Measurements from ENCODE around the gene MYCT1.
"Not testable (repeated sequence)": the region's sequence is repeated elsewhere in the genome, so short reads cannot be mapped to it uniquely, and the experiment has no call there.

Gene MYCT1, protein sequence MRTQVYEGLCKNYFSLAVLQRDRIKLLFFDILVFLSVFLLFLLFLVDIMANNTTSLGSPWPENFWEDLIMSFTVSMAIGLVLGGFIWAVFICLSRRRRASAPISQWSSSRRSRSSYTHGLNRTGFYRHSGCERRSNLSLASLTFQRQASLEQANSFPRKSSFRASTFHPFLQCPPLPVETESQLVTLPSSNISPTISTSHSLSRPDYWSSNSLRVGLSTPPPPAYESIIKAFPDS

DNA sequence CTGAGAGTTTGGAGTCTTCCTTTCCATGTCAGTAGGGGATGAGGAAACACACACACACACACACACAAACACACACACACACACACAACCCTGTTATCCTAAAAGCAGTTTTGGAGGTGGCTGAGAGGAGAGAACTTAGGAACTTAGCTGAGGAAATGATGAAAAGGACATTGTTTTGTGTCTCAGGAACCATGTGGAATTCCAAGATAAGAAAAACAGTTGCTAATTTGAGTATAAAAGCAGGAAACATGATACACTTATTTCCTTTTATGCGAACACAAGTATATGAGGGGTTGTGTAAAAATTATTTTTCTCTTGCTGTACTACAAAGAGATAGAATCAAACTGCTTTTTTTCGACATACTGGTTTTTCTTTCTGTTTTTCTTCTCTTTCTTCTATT is at the start of gene MYCT1:
TSS of gene MYCT1 (plus strand) at position 264 of the 400 bp plus-strand sequence. CDS start at position 270, 6 bp downstream.
- no peaks in the 10 kb centered on the region for H3K27me3 ChIP-seq (ENCODE audit: control insufficient read depth in 1 of 2, insufficient read depth in 2 of 2, low read length in 2 of 2)
- no peak within 1 kb of the TSS for H3K4me3 ChIP-seq (ENCODE audit: low read depth in 1 of 2, low read length in 2 of 2)
- H3K36me3 ChIP-seq (ENCODE audit: insufficient read depth, low read length): no peaks in the 10 kb centered on the region
- no peak within 1 kb of the TSS for H3K27ac ChIP-seq (ENCODE audit: low read depth, low read length)
- no peaks in the 10 kb centered on the region for H3K4me1 ChIP-seq (ENCODE audit: insufficient read depth, low read length)
- no peaks in the 10 kb centered on the region for H3K9me3 ChIP-seq (ENCODE audit: low read length)
- no peak within 1 kb of the TSS for H3K9ac ChIP-seq (ENCODE audit: low read length)

DNA sequence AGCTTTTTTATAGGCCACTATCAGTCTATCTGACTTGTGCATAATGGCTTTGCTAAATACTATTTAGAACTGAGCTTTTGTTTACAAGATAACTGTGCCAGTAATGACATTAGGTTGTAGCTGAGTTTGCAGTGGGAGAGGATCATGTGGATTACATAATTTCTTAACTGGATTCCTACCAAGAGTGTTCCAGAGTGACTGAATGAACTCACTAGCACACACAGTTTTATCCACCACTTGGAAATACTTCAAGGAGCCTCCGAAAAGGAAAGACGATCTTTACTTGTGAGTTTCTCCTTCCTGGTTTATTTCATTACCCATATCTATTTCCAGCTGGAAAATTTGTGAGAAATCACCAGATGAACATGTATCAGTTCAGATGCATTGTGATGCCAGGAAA is 49.6 kb upstream of the MYCT1 start:
- Histone ChIP-seq H3K27me3 (ENCODE audit: control insufficient read depth in 1 of 2, insufficient read depth in 2 of 2, low read length in 2 of 2) (no peaks in the 10 kb centered on the region), H3K4me1 (ENCODE audit: insufficient read depth, low read length) (no peaks in the 10 kb centered on the region), H3K27ac (ENCODE audit: low read depth, low read length) (no peak overlapping the region), H3K36me3 (ENCODE audit: insufficient read depth, low read length) (no peaks in the 10 kb centered on the region), H3K9ac (ENCODE audit: low read length) (no peak overlapping the region), H3K9me3 (ENCODE audit: low read length) (no peaks in the 10 kb centered on the region), H3K4me3 (ENCODE audit: low read depth in 1 of 2, low read length in 2 of 2) (no peak overlapping the region)

DNA sequence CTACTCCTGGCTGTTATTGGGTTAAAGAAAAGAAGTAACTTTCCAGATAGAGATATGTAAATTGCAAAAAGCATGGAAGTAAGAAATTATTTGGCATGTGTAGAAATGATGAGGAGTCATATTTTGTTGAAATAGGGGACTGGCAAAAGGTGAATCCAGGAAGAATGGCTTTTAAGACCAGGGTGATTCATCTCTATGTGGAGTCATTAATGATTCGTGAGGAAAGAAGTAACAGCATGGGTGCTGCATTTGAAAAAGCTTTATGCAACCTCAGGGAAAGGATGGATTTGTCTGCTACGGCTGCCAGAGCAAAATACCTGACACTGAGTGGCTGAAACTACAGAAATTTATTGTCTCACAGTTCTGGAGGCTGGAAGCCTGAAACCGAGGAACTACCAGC is 45.7 kb upstream of the MYCT1 start:
- Histone ChIP-seq H3K9me3 (ENCODE audit: low read length) (no peaks in the 10 kb centered on the region), H3K4me1 (ENCODE audit: insufficient read depth, low read length) (no peaks in the 10 kb centered on the region), H3K27me3 (ENCODE audit: control insufficient read depth in 1 of 2, insufficient read depth in 2 of 2, low read length in 2 of 2) (no peaks in the 10 kb centered on the region), H3K4me3 (ENCODE audit: low read depth in 1 of 2, low read length in 2 of 2) (no peak overlapping the region), H3K9ac (ENCODE audit: low read length) (no peak overlapping the region), H3K36me3 (ENCODE audit: insufficient read depth, low read length) (no peaks in the 10 kb centered on the region), H3K27ac (ENCODE audit: low read depth, low read length) (no peak overlapping the region)

DNA sequence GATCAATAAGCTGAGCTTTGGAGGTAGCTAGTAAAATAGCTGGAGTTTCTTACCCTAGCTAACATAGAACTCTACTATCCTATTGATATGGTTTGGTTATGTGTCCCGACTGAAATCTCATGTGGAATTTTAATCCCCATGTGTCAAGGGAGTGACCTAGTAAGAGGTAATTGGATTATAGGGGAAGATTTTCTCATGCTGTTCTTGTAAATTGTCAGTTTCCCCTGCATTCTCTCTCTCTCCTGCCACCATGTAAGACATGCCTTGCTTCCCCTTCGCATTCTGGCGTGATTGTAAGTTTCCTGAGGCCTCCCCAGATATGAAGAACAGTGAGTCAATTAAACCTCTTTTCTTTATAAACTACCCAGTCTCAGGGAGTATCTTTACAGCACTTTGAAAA is 35.9 kb upstream of the MYCT1 start:
- H3K27ac ChIP-seq (ENCODE audit: low read depth, low read length): no peak overlapping the region
- no peak overlapping the region for H3K4me3 ChIP-seq (ENCODE audit: low read depth in 1 of 2, low read length in 2 of 2)
- H3K4me1 ChIP-seq (ENCODE audit: insufficient read depth, low read length): no peaks in the 10 kb centered on the region
- H3K9me3 ChIP-seq (ENCODE audit: low read length): no peaks in the 10 kb centered on the region
- H3K36me3 ChIP-seq (ENCODE audit: insufficient read depth, low read length): no peaks in the 10 kb centered on the region
- no peak overlapping the region for H3K9ac ChIP-seq (ENCODE audit: low read length)
- no peaks in the 10 kb centered on the region for H3K27me3 ChIP-seq (ENCODE audit: control insufficient read depth in 1 of 2, insufficient read depth in 2 of 2, low read length in 2 of 2)

DNA sequence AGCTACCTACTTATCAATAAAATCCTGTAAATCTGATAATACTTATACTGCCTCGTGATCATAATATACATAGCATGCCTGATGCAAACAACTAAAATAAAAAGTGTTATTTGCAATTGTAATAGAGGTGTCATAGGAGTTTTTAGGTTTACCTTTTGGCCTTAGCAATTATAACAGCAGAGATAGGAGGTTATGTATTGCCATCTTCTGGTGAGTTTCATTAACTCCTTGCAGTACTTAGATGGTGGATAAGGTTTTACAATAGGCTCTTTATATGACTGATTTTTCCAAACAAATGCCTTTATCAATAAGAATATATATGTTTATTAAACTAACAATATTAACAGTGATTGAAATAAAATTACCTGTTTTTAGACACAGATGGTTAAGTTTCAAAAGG is 27.8 kb upstream of the MYCT1 start:
- no peak overlapping the region for H3K27ac ChIP-seq (ENCODE audit: low read depth, low read length)
- no peaks in the 10 kb centered on the region for H3K4me1 ChIP-seq (ENCODE audit: insufficient read depth, low read length)
- H3K36me3 ChIP-seq (ENCODE audit: insufficient read depth, low read length): no peaks in the 10 kb centered on the region
- H3K27me3 ChIP-seq (ENCODE audit: control insufficient read depth in 1 of 2, insufficient read depth in 2 of 2, low read length in 2 of 2): no peaks in the 10 kb centered on the region
- no peak overlapping the region for H3K9ac ChIP-seq (ENCODE audit: low read length)
- no peak overlapping the region for H3K4me3 ChIP-seq (ENCODE audit: low read depth in 1 of 2, low read length in 2 of 2)
- H3K9me3 ChIP-seq (ENCODE audit: low read length): no peaks in the 10 kb centered on the region

DNA sequence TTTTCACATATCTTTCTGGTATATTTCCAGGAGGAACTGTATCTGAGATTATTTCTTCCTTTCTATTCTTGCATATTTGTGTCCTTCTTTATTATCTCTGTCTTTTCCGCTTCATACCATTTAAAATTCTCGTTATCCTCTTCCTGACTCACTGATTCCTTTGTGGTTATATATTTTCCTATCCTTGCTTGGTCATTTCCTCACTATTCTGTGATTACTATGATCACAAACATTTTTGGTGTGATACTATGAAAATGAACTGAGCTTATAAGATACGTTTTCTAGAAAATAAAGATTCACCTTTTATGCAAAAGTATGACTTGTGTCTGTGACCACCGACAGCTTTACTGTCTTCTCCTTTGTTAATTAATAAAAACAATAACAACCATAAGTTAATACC is 26.5 kb upstream of the MYCT1 start:
- Histone ChIP-seq H3K27ac (ENCODE audit: low read depth, low read length) (no peak overlapping the region), H3K27me3 (ENCODE audit: control insufficient read depth in 1 of 2, insufficient read depth in 2 of 2, low read length in 2 of 2) (no peaks in the 10 kb centered on the region), H3K4me3 (ENCODE audit: low read depth in 1 of 2, low read length in 2 of 2) (no peak overlapping the region), H3K9me3 (ENCODE audit: low read length) (no peaks in the 10 kb centered on the region), H3K36me3 (ENCODE audit: insufficient read depth, low read length) (no peaks in the 10 kb centered on the region), H3K4me1 (ENCODE audit: insufficient read depth, low read length) (no peaks in the 10 kb centered on the region), H3K9ac (ENCODE audit: low read length) (no peak overlapping the region)

DNA sequence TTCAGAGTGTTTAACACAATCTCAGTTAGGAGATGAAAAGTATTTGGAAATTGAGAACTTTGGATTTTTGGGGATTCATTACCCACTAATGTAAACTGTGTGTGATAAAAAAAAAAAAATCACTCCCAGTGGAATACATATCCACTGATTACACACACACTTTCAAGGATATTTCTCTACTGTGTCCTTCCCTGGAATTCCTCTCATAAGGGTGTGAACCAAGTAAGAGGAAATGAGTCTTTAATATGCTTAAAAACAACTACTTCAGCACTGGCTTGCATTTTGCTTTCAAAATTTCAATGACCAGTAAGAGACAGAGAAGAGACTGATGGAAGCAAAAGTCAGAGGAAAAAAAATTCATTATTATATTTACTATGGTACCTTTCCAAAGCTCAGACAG is 24.5 kb upstream of the MYCT1 start:
- Histone ChIP-seq H3K36me3 (ENCODE audit: insufficient read depth, low read length) (no peaks in the 10 kb centered on the region), H3K4me3 (ENCODE audit: low read depth in 1 of 2, low read length in 2 of 2) (no peak overlapping the region), H3K27ac (ENCODE audit: low read depth, low read length) (no peak overlapping the region), H3K9ac (ENCODE audit: low read length) (no peak overlapping the region), H3K4me1 (ENCODE audit: insufficient read depth, low read length) (no peaks in the 10 kb centered on the region), H3K27me3 (ENCODE audit: control insufficient read depth in 1 of 2, insufficient read depth in 2 of 2, low read length in 2 of 2) (no peaks in the 10 kb centered on the region), H3K9me3 (ENCODE audit: low read length) (no peaks in the 10 kb centered on the region)

DNA sequence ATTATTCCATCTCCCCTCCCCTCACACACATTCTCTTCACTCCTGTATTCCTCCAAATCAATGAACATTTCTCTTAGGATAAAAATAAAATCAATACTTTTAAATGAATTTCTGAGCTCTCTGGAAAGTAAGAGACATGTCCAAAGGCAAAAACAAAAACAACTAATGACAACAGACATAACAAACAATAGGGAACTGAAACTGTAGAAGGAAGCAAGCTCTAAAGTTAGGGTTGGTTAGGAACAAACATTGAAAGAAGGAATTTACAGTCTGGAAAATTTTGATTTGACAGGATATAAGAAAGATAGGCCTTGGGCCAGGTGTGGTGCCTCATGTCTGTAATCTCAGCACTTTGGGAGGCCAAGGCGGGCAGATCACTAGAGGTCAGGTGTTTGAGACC is 17.5 kb upstream of the MYCT1 start:
- Histone ChIP-seq H3K9ac (ENCODE audit: low read length) (no peak overlapping the region), H3K4me1 (ENCODE audit: insufficient read depth, low read length) (no peaks in the 10 kb centered on the region), H3K27ac (ENCODE audit: low read depth, low read length) (no peak overlapping the region), H3K9me3 (ENCODE audit: low read length) (no peaks in the 10 kb centered on the region), H3K27me3 (ENCODE audit: control insufficient read depth in 1 of 2, insufficient read depth in 2 of 2, low read length in 2 of 2) (no peaks in the 10 kb centered on the region), H3K4me3 (ENCODE audit: low read depth in 1 of 2, low read length in 2 of 2) (no peak overlapping the region), H3K36me3 (ENCODE audit: insufficient read depth, low read length) (no peaks in the 10 kb centered on the region)

DNA sequence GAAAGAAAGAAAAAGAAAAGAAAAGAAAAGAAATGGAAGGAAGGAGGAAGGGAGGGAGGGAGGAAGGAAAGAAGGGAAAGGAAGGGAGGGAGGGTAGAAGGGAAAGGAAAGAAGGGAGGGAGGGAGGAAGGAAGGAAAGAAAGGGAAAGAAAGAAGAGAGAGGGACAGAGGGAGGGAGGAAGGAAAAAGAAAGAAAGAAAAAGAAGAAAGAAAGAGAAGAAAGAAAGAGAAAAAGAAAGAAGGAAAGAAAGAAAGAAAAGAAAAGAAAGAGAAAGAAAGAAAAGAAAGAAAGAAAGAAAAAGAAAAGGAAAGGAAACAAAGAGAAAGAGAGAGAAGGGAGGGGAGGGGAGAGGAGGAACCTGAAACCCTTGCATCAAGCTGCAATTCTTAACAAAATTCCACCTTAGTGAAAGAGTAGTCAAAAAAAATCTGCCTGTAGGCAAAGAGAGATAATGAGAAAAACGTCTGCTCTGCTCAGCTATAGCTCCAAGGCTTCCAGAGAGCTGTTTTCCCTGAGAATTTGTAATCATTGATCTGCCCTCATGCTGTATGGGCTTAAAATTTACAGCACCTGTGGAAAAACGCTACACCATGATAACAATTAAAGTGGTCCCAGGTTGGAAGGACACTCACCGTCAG is 16.7 kb upstream of the MYCT1 start:
- Histone ChIP-seq H3K27ac (ENCODE audit: low read depth, low read length) (no peak overlapping the region), H3K4me3 (ENCODE audit: low read depth in 1 of 2, low read length in 2 of 2) (no peak overlapping the region), H3K27me3 (ENCODE audit: control insufficient read depth in 1 of 2, insufficient read depth in 2 of 2, low read length in 2 of 2) (no peaks in the 10 kb centered on the region), H3K9ac (ENCODE audit: low read length) (no peak overlapping the region), H3K9me3 (ENCODE audit: low read length) (no peaks in the 10 kb centered on the region), H3K4me1 (ENCODE audit: insufficient read depth, low read length) (no peaks in the 10 kb centered on the region), H3K36me3 (ENCODE audit: insufficient read depth, low read length) (no peaks in the 10 kb centered on the region)

DNA sequence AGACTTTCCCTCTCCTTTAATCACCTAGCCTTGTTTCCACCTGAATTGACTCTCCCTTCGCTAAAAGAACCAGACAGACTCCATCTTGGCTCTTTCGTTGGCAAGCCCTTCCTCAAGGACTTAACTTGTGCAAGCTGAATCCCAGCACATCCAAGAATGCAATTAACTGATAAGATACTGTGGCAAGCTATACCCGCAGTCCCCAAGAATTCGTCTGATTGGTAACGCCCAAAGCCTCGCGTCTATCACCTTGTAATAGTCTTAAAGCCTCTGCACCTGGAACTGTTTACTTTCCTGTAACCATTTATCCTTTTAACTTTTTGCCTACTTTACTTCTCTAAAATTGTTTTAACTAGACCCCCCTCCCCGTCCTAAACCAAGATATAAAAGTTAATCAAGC is 15.6 kb upstream of the MYCT1 start:
- Histone ChIP-seq H3K27ac (ENCODE audit: low read depth, low read length) (no peak overlapping the region), H3K36me3 (ENCODE audit: insufficient read depth, low read length) (no peaks in the 10 kb centered on the region), H3K4me1 (ENCODE audit: insufficient read depth, low read length) (no peaks in the 10 kb centered on the region), H3K9me3 (ENCODE audit: low read length) (no peaks in the 10 kb centered on the region), H3K27me3 (ENCODE audit: control insufficient read depth in 1 of 2, insufficient read depth in 2 of 2, low read length in 2 of 2) (no peaks in the 10 kb centered on the region), H3K4me3 (ENCODE audit: low read depth in 1 of 2, low read length in 2 of 2) (no peak overlapping the region), H3K9ac (ENCODE audit: low read length) (no peak overlapping the region)

DNA sequence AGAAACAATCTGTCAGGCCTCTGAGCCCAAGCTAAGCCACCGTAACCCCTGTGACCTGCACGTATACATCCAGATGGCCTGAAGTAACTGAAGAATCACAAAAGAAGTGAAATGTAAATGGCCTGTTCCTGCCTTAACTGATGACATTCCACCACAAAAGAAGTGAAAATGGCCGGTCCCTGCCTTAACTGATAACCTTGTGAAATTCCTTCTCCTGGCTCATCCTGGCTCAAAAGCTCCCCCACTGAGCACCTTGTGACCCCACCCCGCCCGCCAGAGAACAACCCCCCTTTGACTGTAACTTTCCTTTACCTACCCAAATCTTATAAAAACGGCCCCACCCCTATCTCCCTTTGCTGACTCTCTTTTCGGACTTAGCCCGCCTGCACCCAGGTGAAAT is 14.8 kb upstream of the MYCT1 start:
- H3K4me3 ChIP-seq (ENCODE audit: low read depth in 1 of 2, low read length in 2 of 2); H3K9me3 ChIP-seq (ENCODE audit: low read length): not testable (repeated sequence)

DNA sequence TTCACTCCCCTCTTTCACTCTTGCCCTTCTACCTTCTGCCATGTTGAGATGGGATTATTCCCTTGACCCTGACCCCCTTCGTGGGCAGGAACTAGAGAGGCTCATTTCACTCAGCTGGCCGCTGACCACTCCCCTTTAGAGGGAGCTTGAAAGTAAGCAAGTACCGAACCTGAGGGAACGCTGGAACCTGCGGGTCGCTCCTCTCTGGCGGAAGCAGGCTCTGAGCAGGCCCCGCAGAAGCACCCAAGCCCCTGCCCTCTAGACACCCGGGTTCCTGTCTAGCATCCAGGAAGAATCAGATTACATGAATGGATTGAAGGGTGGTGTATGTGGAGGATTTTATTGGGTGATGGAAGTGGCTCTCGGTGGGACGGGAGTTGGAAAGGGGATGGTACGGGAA is 11.9 kb upstream of the MYCT1 start:
- H3K36me3 ChIP-seq (ENCODE audit: insufficient read depth, low read length): no peaks in the 10 kb centered on the region

More for the DNA sequence above, 14.8 kb upstream of the MYCT1 start:
- not testable (repeated sequence) for H3K9ac ChIP-seq (ENCODE audit: low read length); H3K27ac ChIP-seq (ENCODE audit: low read depth, low read length); H3K27me3 ChIP-seq (ENCODE audit: control insufficient read depth in 1 of 2, insufficient read depth in 2 of 2, low read length in 2 of 2); H3K36me3 ChIP-seq (ENCODE audit: insufficient read depth, low read length); H3K4me1 ChIP-seq (ENCODE audit: insufficient read depth, low read length)

More for the DNA sequence above, 11.9 kb upstream of the MYCT1 start:
- no peaks in the 10 kb centered on the region for H3K4me1 ChIP-seq (ENCODE audit: insufficient read depth, low read length)
- no peaks in the 10 kb centered on the region for H3K9me3 ChIP-seq (ENCODE audit: low read length)
- H3K27me3 ChIP-seq (ENCODE audit: control insufficient read depth in 1 of 2, insufficient read depth in 2 of 2, low read length in 2 of 2): no peaks in the 10 kb centered on the region
- H3K27ac ChIP-seq (ENCODE audit: low read depth, low read length): no peak overlapping the region
- H3K9ac ChIP-seq (ENCODE audit: low read length): no peak overlapping the region
- H3K4me3 ChIP-seq (ENCODE audit: low read depth in 1 of 2, low read length in 2 of 2): no peak overlapping the region

All from muscle layer of colon (tissue), 2 donors.